Measurements from ENCODE around the gene ABHD17A. TPM values are rescaled to one million over a fixed set of nuclear protein-coding genes. Genes with fewer than 3 reads are reported as not detected.

Gene ABHD17A
- polyA plus RNA-seq, 1 experiment: 30.8 TPM

GRCh38 chr19:1864480-1865171 lies 20.7 kb downstream of the ABHD17A start:
- Histone ChIP-seq H3K4me3 (ENCODE audit: low read depth, low read length) (peak overlapping the region; percentile 73), H3K9me3 (ENCODE audit: control insufficient read depth, insufficient read depth, low read length) (no peaks in the 10 kb centered on the region), H3K27me3 (ENCODE audit: control insufficient read depth, insufficient read depth, low read length) (no peaks in the 10 kb centered on the region), H3K27ac (ENCODE audit: low read depth, low read length) (peak overlapping the region; percentile 73)
- POLR2A ChIA-PET: interaction anchor here (0.6 to 1.4 kb wide), 4 partner anchors 10 to 596 kb away, joined by 3 to 19 read pairs (median 4); partner anchors contain the start of gene CIRBP
- peak; percentile 63 for TF ChIP-seq CTCF (IDR thresholded peaks at IDR 0.05; ENCODE audit: low read depth, low read length)
- no peak for DNase-seq (ENCODE audit: low read depth, low spot score)
- CTCF ChIA-PET: interaction anchor here (0.5 to 2.1 kb wide), 8 partner anchors 10 to 287 kb away, joined by 3 to 9 read pairs (median 4); partner anchors contain the start of gene ABHD17A

- peak overlapping the region; percentile 73 for H3K4me3 ChIP-seq (ENCODE audit: low read depth, low read length)
- DNase-seq (ENCODE audit: low read depth, low spot score): peak; percentile 84
- H3K27ac ChIP-seq (ENCODE audit: low read depth, low read length): peak overlapping the region; percentile 73
- CTCF ChIA-PET: interaction anchor here (0.5 to 2.1 kb wide), 8 partner anchors 11 to 288 kb away, joined by 3 to 9 read pairs (median 4); partner anchors contain the start of gene ABHD17A
- POLR2A ChIA-PET: interaction anchor here (0.8 to 1.4 kb wide), 3 partner anchors 9 to 12 kb away, joined by 3 to 19 read pairs (median 4); no protein-coding TSS in a partner anchor
- TF ChIP-seq CTCF (IDR thresholded peaks at IDR 0.05; ENCODE audit: low read depth, low read length): no peak
- H3K9me3 ChIP-seq (ENCODE audit: control insufficient read depth, insufficient read depth, low read length): no peaks in the 10 kb centered on the region
- no peaks in the 10 kb centered on the region for H3K27me3 ChIP-seq (ENCODE audit: control insufficient read depth, insufficient read depth, low read length)
These were observed 21.4 kb downstream of the ABHD17A start for GRCh38 chr19:1863638-1864479.

- POLR2A ChIA-PET: no interaction called here
- H3K9me3 ChIP-seq (ENCODE audit: control insufficient read depth, insufficient read depth, low read length): no peaks in the 10 kb centered on the region
- peak within 1 kb of the TSS; percentile 81 for H3K4me3 ChIP-seq (ENCODE audit: low read depth, low read length)
- CTCF ChIA-PET: no interaction called here
- TF ChIP-seq CTCF (IDR thresholded peaks at IDR 0.05; ENCODE audit: low read depth, low read length): no peak
- no peaks in the 10 kb centered on the region for H3K27me3 ChIP-seq (ENCODE audit: control insufficient read depth, insufficient read depth, low read length)
- DNase-seq (ENCODE audit: low read depth, low spot score): no peak
- peak within 1 kb of the TSS; percentile 73 for H3K27ac ChIP-seq (ENCODE audit: low read depth, low read length)
These were observed 22.0 kb downstream of the ABHD17A start, which contains the start of gene KLF16 for GRCh38 chr19:1863328-1863637. Gene KLF16 (minus strand): TSS chr19:1863579. CDS start chr19:1863497, 82 bp downstream.

GRCh38 chr19:1862424-1863327 lies 22.6 kb downstream of the ABHD17A start:
- Histone ChIP-seq H3K27me3 (ENCODE audit: control insufficient read depth, insufficient read depth, low read length) (no peaks in the 10 kb centered on the region), H3K27ac (ENCODE audit: low read depth, low read length) (no peak overlapping the region), H3K9me3 (ENCODE audit: control insufficient read depth, insufficient read depth, low read length) (no peaks in the 10 kb centered on the region), H3K4me3 (ENCODE audit: low read depth, low read length) (peak overlapping the region; percentile 81)
- POLR2A ChIA-PET: no interaction called here
- no peak for DNase-seq (ENCODE audit: low read depth, low spot score)
- TF ChIP-seq CTCF (IDR thresholded peaks at IDR 0.05; ENCODE audit: low read depth, low read length): no peak
- CTCF ChIA-PET: no interaction called here

Measured in AG04450 (cell line).